Retinal pigment epithelial cell (primary cell): ENCODE measurements around the gene IRAK4.

Experiments
- DNase-seq: peaks from one replicate; pipeline ENCODE4 v3.0.0-alpha.2; 2010; ENCODE audit warnings: low read depth
- H3K4me3 ChIP-seq: 2 replicates; pipeline ENCODE4 v1.5.1; 2011; ENCODE audit warnings: mild to moderate bottlenecking, low read length, control low read depth, moderate library complexity
- TF ChIP-seq, protein P1 (sequence below): conservative IDR thresholded peaks from 2 replicates; pipeline ENCODE4 v1.5.1; 2011; ENCODE audit warnings: low read depth, low read length, control low read depth, inconsistent platforms

The IRAK4 gene

DNA sequence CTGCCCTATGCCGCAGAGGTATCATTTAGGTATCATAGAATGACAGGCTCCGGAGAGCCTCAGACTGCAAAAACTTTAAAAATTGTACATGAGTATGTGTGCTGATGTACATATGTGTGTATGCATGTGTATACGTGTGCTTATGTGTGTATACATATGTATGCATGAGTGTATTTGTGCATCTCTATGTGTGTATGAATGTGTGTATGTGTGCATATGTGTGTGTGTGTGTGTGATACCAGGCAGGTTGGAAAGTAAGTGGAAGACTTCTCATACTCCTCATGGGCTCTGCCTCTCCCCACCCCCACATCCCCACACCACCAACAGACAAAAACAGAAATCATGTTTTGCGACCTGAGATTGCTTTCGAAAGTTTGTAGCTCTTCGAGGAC lies 76.5 kb downstream of the IRAK4 start:
- no peak for DNase-seq
- peak overlapping the region; percentile 73 for H3K4me3 ChIP-seq
- TF ChIP-seq, protein P1, sequence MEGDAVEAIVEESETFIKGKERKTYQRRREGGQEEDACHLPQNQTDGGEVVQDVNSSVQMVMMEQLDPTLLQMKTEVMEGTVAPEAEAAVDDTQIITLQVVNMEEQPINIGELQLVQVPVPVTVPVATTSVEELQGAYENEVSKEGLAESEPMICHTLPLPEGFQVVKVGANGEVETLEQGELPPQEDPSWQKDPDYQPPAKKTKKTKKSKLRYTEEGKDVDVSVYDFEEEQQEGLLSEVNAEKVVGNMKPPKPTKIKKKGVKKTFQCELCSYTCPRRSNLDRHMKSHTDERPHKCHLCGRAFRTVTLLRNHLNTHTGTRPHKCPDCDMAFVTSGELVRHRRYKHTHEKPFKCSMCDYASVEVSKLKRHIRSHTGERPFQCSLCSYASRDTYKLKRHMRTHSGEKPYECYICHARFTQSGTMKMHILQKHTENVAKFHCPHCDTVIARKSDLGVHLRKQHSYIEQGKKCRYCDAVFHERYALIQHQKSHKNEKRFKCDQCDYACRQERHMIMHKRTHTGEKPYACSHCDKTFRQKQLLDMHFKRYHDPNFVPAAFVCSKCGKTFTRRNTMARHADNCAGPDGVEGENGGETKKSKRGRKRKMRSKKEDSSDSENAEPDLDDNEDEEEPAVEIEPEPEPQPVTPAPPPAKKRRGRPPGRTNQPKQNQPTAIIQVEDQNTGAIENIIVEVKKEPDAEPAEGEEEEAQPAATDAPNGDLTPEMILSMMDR = no peak

DNA sequence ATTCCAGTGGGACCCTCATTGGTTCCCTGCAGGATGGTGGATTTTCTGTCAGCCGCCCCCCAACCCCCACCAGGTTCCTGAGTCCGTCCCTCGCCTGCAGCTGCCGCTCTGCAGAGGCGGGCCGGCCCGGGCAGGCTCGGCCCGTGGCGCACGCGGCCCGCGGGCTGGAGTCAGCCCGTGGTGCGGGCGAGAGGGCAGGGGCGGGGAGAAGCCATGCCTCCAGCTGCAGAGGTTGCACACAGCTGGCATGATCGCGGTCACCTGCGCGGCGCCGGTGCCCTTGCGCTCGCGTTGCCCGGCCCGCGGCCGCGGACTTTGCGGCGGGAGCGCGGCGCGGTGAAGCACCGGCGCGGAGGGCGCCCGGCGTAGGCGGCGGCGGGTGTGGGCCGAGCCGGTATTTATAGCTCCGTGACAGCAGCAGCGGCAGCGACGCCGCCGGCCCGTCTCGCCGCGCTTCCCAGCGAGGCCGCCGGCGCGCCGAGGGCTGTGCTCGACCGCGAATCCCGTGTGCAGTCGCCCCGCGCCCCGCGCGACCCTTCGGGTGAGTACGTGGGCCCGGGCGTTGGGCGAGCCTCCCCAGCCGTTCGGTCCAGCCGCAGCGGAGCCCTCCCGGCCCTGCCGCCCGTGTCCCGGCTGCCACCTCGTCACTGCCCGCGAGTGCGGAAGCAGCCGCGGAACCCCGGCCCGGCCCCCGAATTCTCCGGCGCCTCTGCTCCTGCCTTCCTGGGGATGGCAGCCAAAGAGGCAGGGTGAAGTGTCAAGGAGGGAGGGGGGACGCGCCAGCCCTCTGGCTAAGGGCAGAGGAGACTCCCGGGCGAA lies 77.1 kb downstream of the IRAK4 start, which contains the start of gene TMEM117:
TMEM117 (plus strand) TSS at position 426 of the 819 bp plus-strand sequence.
- TF ChIP-seq, protein P1 = no peak
- peak within 1 kb of the TSS; percentile 73 for H3K4me3 ChIP-seq
- no peak for DNase-seq

DNA sequence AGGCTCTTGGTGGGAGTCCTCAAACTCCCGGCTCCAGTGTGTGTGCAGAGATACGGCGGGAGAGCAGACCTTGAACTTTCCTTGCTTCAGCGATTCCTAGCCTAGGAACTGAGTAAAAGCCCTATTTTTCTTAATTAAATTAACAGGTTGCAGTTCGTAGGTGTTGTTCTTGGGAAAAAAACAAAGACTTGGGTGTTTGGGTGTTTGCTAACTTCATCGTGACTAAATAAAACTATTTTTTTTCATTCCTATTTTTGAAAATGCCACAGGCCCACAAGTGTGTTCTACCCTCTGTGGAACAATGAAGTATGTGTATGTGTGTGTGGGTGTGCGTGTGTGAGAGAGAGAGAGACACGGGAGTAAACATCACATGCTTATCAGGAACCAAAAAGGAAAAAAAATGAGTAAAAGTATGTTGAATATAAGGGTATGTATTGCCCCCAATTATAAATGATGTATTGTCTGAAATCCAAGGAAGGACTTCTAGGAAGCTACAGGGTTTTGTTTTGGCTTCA lies 77.8 kb downstream of the IRAK4 start:
- TF ChIP-seq, protein P1 = no peak
- H3K4me3 ChIP-seq = peak overlapping the region; percentile 73
- no peak for DNase-seq
